OCI-LY3 (cell line): ENCODE measurements around the gene PJA2.

Experiments
- H2AFZ ChIP-seq: fragments of 200-600, 300-600 bp; shearing (Covaris generic); 2 replicates; pipeline ENCODE4 v1.6.0; 2014; ENCODE audit warnings: antibody characterized with exemption, low read depth, low read length
- H3K27ac ChIP-seq: fragments of 200-600, 300-600 bp; sonication (generic); 2 replicates; pipeline ENCODE4 v1.5.1; 2014; ENCODE audit warnings: mild to moderate bottlenecking, low read length, moderate library complexity, mixed read lengths
- H3K27me3 ChIP-seq: fragments of 200-600, 300-600 bp; sonication (generic); 2 replicates; pipeline ENCODE4 v1.6.1; 2014; ENCODE audit warnings: low read depth, low read length, mixed read lengths
- H3K36me3 ChIP-seq: fragments of 200-600, 300-600 bp; sonication (generic); replicated peaks from 2 replicates; pipeline ENCODE3; 2014; ENCODE audit warnings: low read depth, low read length, mixed read lengths
- H3K4me1 ChIP-seq: fragments of 300-600, 200-600 bp; sonication (generic); 2 replicates; pipeline ENCODE4 v1.6.1; 2014; ENCODE audit warnings: low read length, mixed read lengths
- H3K4me2 ChIP-seq: fragments of 200-600, 300-600 bp; sonication (generic); 2 replicates; pipeline ENCODE4 v1.6.1; 2014; ENCODE audit warnings: low read length, mixed read lengths
- H3K4me3 ChIP-seq: fragments of 300-600, 200-600 bp; sonication (generic); 2 replicates; pipeline ENCODE4 v1.5.1; 2014; ENCODE audit warnings: antibody characterized with exemption, mild to moderate bottlenecking, low read length, moderate library complexity
- H3K79me2 ChIP-seq: fragments of 300-600, 200-600 bp; shearing (Covaris generic); 2 replicates; pipeline ENCODE4 v1.6.1; 2014; ENCODE audit warnings: mild to moderate bottlenecking, low read length, mixed read lengths
- H3K9ac ChIP-seq: fragments of 300-600, 200-600 bp; shearing (Covaris generic); 2 replicates; pipeline ENCODE4 v1.6.0; 2014; ENCODE audit warnings: mild to moderate bottlenecking, low read length, moderate library complexity
- H3K9me3 ChIP-seq: fragments of 200-600, 300-600 bp; shearing (Covaris generic); 2 replicates; pipeline ENCODE4 v1.6.1; 2014; ENCODE audit warnings: low read length, mixed read lengths; ENCODE audit not compliant: insufficient read depth
- H4K20me1 ChIP-seq: fragments of 200-600, 300-600 bp; sonication (generic); 2 replicates; pipeline ENCODE4 v1.6.1; 2016; ENCODE audit warnings: low read length, mixed read lengths; ENCODE audit not compliant: insufficient read depth
- CTCF ChIP-seq: fragments of 200-600, 300-600 bp; sonication (generic); IDR thresholded peaks from 2 replicates; pipeline ENCODE4 v1.5.1; 2014; ENCODE audit warnings: antibody characterized with exemption, low read length, low read depth
- EZH2phosphoT487 ChIP-seq: fragments of 200-600 bp; shearing (Covaris generic); IDR thresholded peaks from 2 replicates; pipeline ENCODE4 v1.6.1; 2018; ENCODE audit warnings: antibody characterized with exemption, mixed run types, low read depth

PJA2 gene

GRCh38 chr5:109406719-109407118 is 3.1 kb downstream of the PJA2 start:
- H3K9ac ChIP-seq: no peak overlapping the region

GRCh38 chr5:109404428-109404960 is 5.3 kb downstream of the PJA2 start:
- Histone ChIP-seq H3K9me3 (no peaks in the 10 kb centered on the region), H3K9ac (no peak overlapping the region), H3K79me2 (peaks cover 62% of the 10 kb centered on the region), H3K27me3 (no peaks in the 10 kb centered on the region), H3K4me3 (no peak overlapping the region), H3K36me3 (no peaks in the 10 kb centered on the region), H2AFZ (no peak overlapping the region), H3K4me2 (no peak overlapping the region), H4K20me1 (peaks cover 23% of the 10 kb centered on the region; the same call in 1 of the 2 replicates), H3K27ac (no peak overlapping the region), H3K4me1 (peaks cover 7% of the 10 kb centered on the region)
- TF ChIP-seq EZH2phosphoT487 (no peak), CTCF (no peak)

More at GRCh38 chr5:109406719-109407118, 3.1 kb downstream of the PJA2 start:
- Histone ChIP-seq H3K9me3 (no peaks in the 10 kb centered on the region), H2AFZ (no peak overlapping the region), H3K4me3 (no peak overlapping the region), H3K27ac (no peak overlapping the region), H3K27me3 (no peaks in the 10 kb centered on the region), H4K20me1 (peaks cover 17% of the 10 kb centered on the region; the same call in 1 of the 2 replicates), H3K79me2 (peaks cover 54% of the 10 kb centered on the region), H3K4me1 (peaks cover 10% of the 10 kb centered on the region), H3K4me2 (no peak overlapping the region), H3K36me3 (no peaks in the 10 kb centered on the region)
- TF ChIP-seq EZH2phosphoT487 (no peak), CTCF (no peak)

- H3K9me3 ChIP-seq: no peaks in the 10 kb centered on the region
- H3K79me2 ChIP-seq: peaks cover 58% of the 10 kb centered on the region
- TF ChIP-seq EZH2phosphoT487 (no peak), CTCF (no peak)
- H3K27ac ChIP-seq: no peak overlapping the region
- no peak overlapping the region for H2AFZ ChIP-seq
- H3K4me3 ChIP-seq: no peak overlapping the region
- no peak overlapping the region for H3K9ac ChIP-seq
- H4K20me1 ChIP-seq: peaks cover 27% of the 10 kb centered on the region; the same call in 1 of the 2 replicates
- no peaks in the 10 kb centered on the region for H3K27me3 ChIP-seq
- H3K36me3 ChIP-seq: no peaks in the 10 kb centered on the region
- no peak overlapping the region for H3K4me2 ChIP-seq
- peaks cover 7% of the 10 kb centered on the region for H3K4me1 ChIP-seq
Measured at GRCh38 chr5:109403469-109403868, 6.3 kb downstream of the PJA2 start.

- H3K4me1 ChIP-seq: no peaks in the 10 kb centered on the region
- peaks cover 31% of the 10 kb centered on the region for H3K79me2 ChIP-seq
- no peaks in the 10 kb centered on the region for H3K9me3 ChIP-seq
- no peaks in the 10 kb centered on the region for H3K36me3 ChIP-seq
- no peak overlapping the region for H3K4me3 ChIP-seq
- peaks cover 25% of the 10 kb centered on the region; the same call in 1 of the 2 replicates for H4K20me1 ChIP-seq
- no peak overlapping the region for H3K9ac ChIP-seq
- no peak overlapping the region for H3K27ac ChIP-seq
- no peak overlapping the region for H3K4me2 ChIP-seq
- no peak overlapping the region for H2AFZ ChIP-seq
- TF ChIP-seq CTCF: no peak
- no peaks in the 10 kb centered on the region for H3K27me3 ChIP-seq
Measured at GRCh38 chr5:109399092-109399759, 10.5 kb downstream of the PJA2 start.
